H9 (cell line): ENCODE measurements around the gene RPL26. TPM values are rescaled to one million over a fixed set of nuclear protein-coding genes. Genes with fewer than 3 reads are reported as not detected.

Experiments used
- DNase-seq: peaks from one replicate; pipeline ENCODE4 v3.0.0-alpha.2; 2017
- H2AFZ ChIP-seq: one replicate; pipeline ENCODE4 v1.6.1; 2013; ENCODE audit warnings: mild to moderate bottlenecking, low read length, control low read depth, moderate library complexity
- H2AK5ac ChIP-seq: 2 replicates; pipeline ENCODE4 v1.6.1; 2013; ENCODE audit warnings: low read length, control low read depth, mixed read lengths; ENCODE audit not compliant: insufficient read length
- H2BK120ac ChIP-seq: one replicate; pipeline ENCODE4 v1.6.1; 2013; ENCODE audit warnings: low read depth, mild to moderate bottlenecking, low read length, control low read depth, inconsistent platforms; ENCODE audit not compliant: poor library complexity, severe bottlenecking
- H2BK12ac ChIP-seq: 2 replicates; pipeline ENCODE4 v1.6.1; 2013; ENCODE audit warnings: low read length, control low read depth, mixed read lengths, low read depth; ENCODE audit not compliant: insufficient read length
- H2BK15ac ChIP-seq: 2 replicates; pipeline ENCODE4 v1.6.1; 2013; ENCODE audit warnings: low read depth, low read length, control low read depth
- H2BK20ac ChIP-seq: one replicate; pipeline ENCODE4 v1.6.1; 2013; ENCODE audit warnings: low read depth, mild to moderate bottlenecking, low read length, control low read depth, inconsistent platforms; ENCODE audit not compliant: poor library complexity, severe bottlenecking
- H2BK5ac ChIP-seq: 2 replicates; pipeline ENCODE4 v1.6.1; 2013; ENCODE audit warnings: low read length, control low read depth, mixed read lengths; ENCODE audit not compliant: insufficient read length
- H3K14ac ChIP-seq: 2 replicates; pipeline ENCODE4 v1.6.1; 2013; ENCODE audit warnings: low read length, control low read depth; ENCODE audit not compliant: insufficient read depth
- H3K18ac ChIP-seq: 2 replicates; pipeline ENCODE4 v1.6.1; 2013; ENCODE audit warnings: low read depth, mild to moderate bottlenecking, mixed read lengths, low read length, control low read depth; ENCODE audit not compliant: insufficient read length
- H3K23ac ChIP-seq: 2 replicates; pipeline ENCODE4 v1.6.1; 2013; ENCODE audit warnings: low read length, control low read depth, mixed read lengths, low read depth; ENCODE audit not compliant: insufficient read length
- H3K23me2 ChIP-seq: 2 replicates; pipeline ENCODE4 v1.6.1; 2013; ENCODE audit warnings: low read depth, mild to moderate bottlenecking, mixed read lengths, low read length, control low read depth; ENCODE audit not compliant: insufficient read length, poor library complexity, severe bottlenecking
- H3K27ac ChIP-seq: 2 replicates; pipeline ENCODE4 v1.5.1; 2013; ENCODE audit warnings: low read length, control low read depth, mixed read lengths, low read depth; ENCODE audit not compliant: insufficient read length
- H3K27me3 ChIP-seq: 2 replicates; pipeline ENCODE4 v1.6.1; 2013; ENCODE audit warnings: low read length, control low read depth, inconsistent platforms; ENCODE audit not compliant: insufficient read depth
- H3K4ac ChIP-seq: 2 replicates; pipeline ENCODE4 v1.6.1; 2013; ENCODE audit warnings: low read depth, mild to moderate bottlenecking, control low read depth, inconsistent platforms, low read length, moderate library complexity
- H3K4me1 ChIP-seq: 2 replicates; pipeline ENCODE4 v1.6.1; 2013; ENCODE audit warnings: low read length, control low read depth, inconsistent platforms; ENCODE audit not compliant: insufficient read depth
- H3K4me2 ChIP-seq: 2 replicates; pipeline ENCODE4 v1.6.1; 2013; ENCODE audit warnings: low read length, control low read depth, mixed read lengths; ENCODE audit not compliant: insufficient read length, insufficient read depth
- H3K56ac ChIP-seq: 2 replicates; pipeline ENCODE4 v1.6.1; 2013; ENCODE audit warnings: low read depth, mild to moderate bottlenecking, mixed read lengths, low read length, control low read depth; ENCODE audit not compliant: insufficient read length
- H3K79me1 ChIP-seq: 2 replicates; pipeline ENCODE4 v1.6.1; 2013; ENCODE audit warnings: low read depth, mild to moderate bottlenecking, moderate library complexity, low read length, control low read depth, inconsistent platforms; ENCODE audit not compliant: insufficient read depth, poor library complexity, severe bottlenecking
- H3K79me2 ChIP-seq: 2 replicates; pipeline ENCODE4 v1.6.1; 2013; ENCODE audit warnings: low read length, control low read depth, inconsistent platforms; ENCODE audit not compliant: insufficient read depth
- H3K9ac ChIP-seq: 2 replicates; pipeline ENCODE4 v1.6.1; 2013; ENCODE audit warnings: low read length, control low read depth, mixed read lengths; ENCODE audit not compliant: insufficient read length; ENCODE audit errors: extremely low read depth
- H3K9me3 ChIP-seq: one replicate; pipeline ENCODE4 v1.6.1; 2013; ENCODE audit warnings: low read depth, low read length, inconsistent platforms; ENCODE audit not compliant: control insufficient read depth
- H3T11ph ChIP-seq: one replicate; pipeline ENCODE4 v1.6.1; 2013; ENCODE audit warnings: mild to moderate bottlenecking, low read length, control low read depth, inconsistent platforms
- H4K20me1 ChIP-seq: one replicate; pipeline ENCODE4 v1.6.1; 2013; ENCODE audit not compliant: control insufficient read depth, insufficient read length, insufficient read depth
- H4K5ac ChIP-seq: 2 replicates; pipeline ENCODE4 v1.6.1; 2013; ENCODE audit warnings: low read depth, mild to moderate bottlenecking, mixed read lengths, low read length, control low read depth; ENCODE audit not compliant: insufficient read length
- H4K8ac ChIP-seq: replicated peaks from 2 replicates; pipeline ENCODE4 v1.6.1; 2013; ENCODE audit warnings: low read length, control low read depth, mixed read lengths, low read depth; ENCODE audit not compliant: insufficient read length
- H4K91ac ChIP-seq: 2 replicates; pipeline ENCODE4 v1.6.1; 2013; ENCODE audit warnings: low read depth, mild to moderate bottlenecking, moderate library complexity, mixed read lengths, low read length, control low read depth; ENCODE audit not compliant: insufficient read length
- H3K27ac Mint-ChIP-seq, 3 experiments: 2 replicates in 2 of 3; 3 replicates in 1 of 3; pipeline ENCODE4 v1.8.0; 2020 to 2021; ENCODE audit warnings: mixed read lengths in 3 of 3, mild to moderate bottlenecking in 1 of 3, moderate library complexity in 1 of 3
- H3K27me3 Mint-ChIP-seq: 2 replicates; pipeline ENCODE4 v1.8.0; 2021; ENCODE audit warnings: low read depth, mild to moderate bottlenecking, moderate library complexity, mixed read lengths
- H3K36me3 Mint-ChIP-seq, 3 experiments: 2 replicates in 2 of 3; 3 replicates in 1 of 3; pipeline ENCODE4 v1.8.0; 2020 to 2021; ENCODE audit warnings: low read depth in 3 of 3, mixed read lengths in 3 of 3; ENCODE audit not compliant: insufficient read depth in 1 of 3
- H3K4me1 Mint-ChIP-seq, 2 experiments: 2 replicates each; pipeline ENCODE4 v1.8.0; 2020; ENCODE audit warnings: mixed read lengths in 2 of 2
- H3K4me3 Mint-ChIP-seq, 2 experiments: 2 replicates in 1 of 2; 3 replicates in 1 of 2; pipeline ENCODE4 v1.8.0; 2020 to 2021; ENCODE audit warnings: mild to moderate bottlenecking in 2 of 2, mixed read lengths in 2 of 2, moderate library complexity in 1 of 2
- H3K9me3 Mint-ChIP-seq, 2 experiments: 2 replicates in 1 of 2; 3 replicates in 1 of 2; pipeline ENCODE4 v1.8.0; 2020; ENCODE audit warnings: mild to moderate bottlenecking in 2 of 2, mixed read lengths in 2 of 2, moderate library complexity in 1 of 2
- WGBS: extraction: QIAGEN DNeasy Blood & Tissue Kit; methylation state at CpG from one replicate; pipeline ENCODE4 v1.1.7; 2013; ENCODE audit warnings: missing lambda C conversion rate, low lambda C conversion rate, mixed read lengths; ENCODE audit not compliant: insufficient read length; ENCODE audit errors: extremely low coverage; 5-methylcytosine and 5-hydroxymethylcytosine counted together
- total RNA-seq: library from RNA; stranded (reverse); gene quantifications from 2 replicates; pipeline ENCODE4 v1.2.1, GENCODE V29; 2021
- TF ChIP-seq, protein P1 (sequence below): fragments of 200-600 bp; sonication (generic); conservative IDR thresholded peaks from 3 replicates; pipeline ENCODE4 v1.8.0; 2021; ENCODE audit warnings: antibody characterized with exemption, mild to moderate bottlenecking

The RPL26 gene
- total RNA-seq, 1 experiment from 2014 or later: 2,434 TPM

DNA sequence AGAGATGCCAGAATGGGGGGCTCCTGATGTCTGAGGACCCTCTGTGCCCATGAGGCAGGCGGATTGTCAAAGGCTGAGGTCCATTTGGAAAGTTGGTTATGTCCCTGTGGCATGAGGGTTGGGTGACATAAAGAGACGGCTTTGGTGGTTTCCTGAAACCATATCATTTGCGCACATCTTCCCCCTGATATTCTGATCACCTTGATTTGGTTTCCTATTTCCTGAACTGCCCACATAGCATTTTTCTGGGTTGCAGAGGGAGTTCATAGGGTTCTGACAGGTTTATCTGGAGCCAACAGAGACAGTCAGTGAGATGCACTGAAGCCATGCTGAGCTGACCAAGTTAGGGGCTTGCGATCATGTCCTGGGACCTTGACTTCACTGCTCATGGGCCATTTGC is 30.3 kb upstream of the RPL26 start:
- Histone ChIP-seq H4K91ac (no peak overlapping the region), H2BK15ac (no peak overlapping the region), H2BK20ac (no peak overlapping the region), H3K14ac (no peak overlapping the region), H4K20me1 (no peaks in the 10 kb centered on the region), H4K5ac (no peak overlapping the region), H2AK5ac (no peak overlapping the region), H3K4me2 (no peak overlapping the region), H3K9ac (no peak overlapping the region), H3T11ph (no peak overlapping the region), H3K79me1 (no peaks in the 10 kb centered on the region), H2AFZ (no peak overlapping the region), H2BK12ac (no peak overlapping the region), H3K4ac (no peak overlapping the region), H3K56ac (no peak overlapping the region), H2BK5ac (no peak overlapping the region), H3K23ac (no peak overlapping the region), H3K27ac (no peak overlapping the region), H3K4me1 (no peaks in the 10 kb centered on the region), H3K18ac (no peak overlapping the region), H3K79me2 (no peaks in the 10 kb centered on the region), H2BK120ac (no peak overlapping the region), H4K8ac (no peak overlapping the region), H3K23me2 (no peaks in the 10 kb centered on the region), H3K9me3 (no peaks in the 10 kb centered on the region), H3K27me3 (no peaks in the 10 kb centered on the region)
- no CpG with 5 or more reads among the region's 4 CpGs for WGBS
- no peak overlapping the region for H3K4me3 Mint-ChIP-seq
- H3K27me3 Mint-ChIP-seq: peaks cover 9% of the 10 kb centered on the region
- H3K36me3 Mint-ChIP-seq: no peaks in the 10 kb centered on the region
- no peak overlapping the region for H3K27ac Mint-ChIP-seq
- no peaks in the 10 kb centered on the region for H3K9me3 Mint-ChIP-seq
- TF ChIP-seq, protein P1, sequence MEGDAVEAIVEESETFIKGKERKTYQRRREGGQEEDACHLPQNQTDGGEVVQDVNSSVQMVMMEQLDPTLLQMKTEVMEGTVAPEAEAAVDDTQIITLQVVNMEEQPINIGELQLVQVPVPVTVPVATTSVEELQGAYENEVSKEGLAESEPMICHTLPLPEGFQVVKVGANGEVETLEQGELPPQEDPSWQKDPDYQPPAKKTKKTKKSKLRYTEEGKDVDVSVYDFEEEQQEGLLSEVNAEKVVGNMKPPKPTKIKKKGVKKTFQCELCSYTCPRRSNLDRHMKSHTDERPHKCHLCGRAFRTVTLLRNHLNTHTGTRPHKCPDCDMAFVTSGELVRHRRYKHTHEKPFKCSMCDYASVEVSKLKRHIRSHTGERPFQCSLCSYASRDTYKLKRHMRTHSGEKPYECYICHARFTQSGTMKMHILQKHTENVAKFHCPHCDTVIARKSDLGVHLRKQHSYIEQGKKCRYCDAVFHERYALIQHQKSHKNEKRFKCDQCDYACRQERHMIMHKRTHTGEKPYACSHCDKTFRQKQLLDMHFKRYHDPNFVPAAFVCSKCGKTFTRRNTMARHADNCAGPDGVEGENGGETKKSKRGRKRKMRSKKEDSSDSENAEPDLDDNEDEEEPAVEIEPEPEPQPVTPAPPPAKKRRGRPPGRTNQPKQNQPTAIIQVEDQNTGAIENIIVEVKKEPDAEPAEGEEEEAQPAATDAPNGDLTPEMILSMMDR: no peak
- no peak for DNase-seq
- H3K4me1 Mint-ChIP-seq: peaks cover 12% of the 10 kb centered on the region in 2 experiments
